GM23338 (cell line): ENCODE data around the gene USP21. TPM values are rescaled to one million over a fixed set of nuclear protein-coding genes. Genes with fewer than 3 reads are reported as not detected.

Source experiments
- ATAC-seq: fragments of 200-7000 bp; cut with Tn5 transposase; 3 replicates; pipeline ENCODE4 v1.9.1; 2020
- DNase-seq: peaks from one replicate; pipeline ENCODE4 v3.0.0-alpha.2; 2015; ENCODE audit warnings: low spot score
- H2AFZ ChIP-seq: fragments of 200-600 bp; sonication (generic); 2 replicates; pipeline ENCODE4 v1.8.0; 2016; ENCODE audit warnings: antibody characterized with exemption, mild to moderate bottlenecking, moderate library complexity
- H3F3A ChIP-seq: fragments of 200-600 bp; sonication (generic); replicated peaks from 2 replicates; pipeline ENCODE4 v1.8.0; 2017; ENCODE audit warnings: antibody characterized with exemption, mixed run types, low read depth
- H3K27ac ChIP-seq: fragments of 200-600 bp; sonication (generic); 2 replicates; pipeline ENCODE4 v1.6.1; 2016; ENCODE audit warnings: low read depth
- H3K27me3 ChIP-seq: fragments of 200-600 bp; sonication (generic); 2 replicates; pipeline ENCODE4 v1.8.0; 2016; ENCODE audit warnings: mild to moderate bottlenecking, mixed run types, moderate library complexity; ENCODE audit not compliant: insufficient read depth
- H3K36me3 ChIP-seq: fragments of 200-600 bp; sonication (generic); 2 replicates; pipeline ENCODE4 v1.8.0; 2016; ENCODE audit warnings: mild to moderate bottlenecking; ENCODE audit not compliant: insufficient read depth
- H3K4me1 ChIP-seq: fragments of 200-600 bp; sonication (generic); 2 replicates; pipeline ENCODE4 v1.8.0; 2016; ENCODE audit warnings: mild to moderate bottlenecking, moderate library complexity; ENCODE audit not compliant: insufficient read depth
- H3K4me2 ChIP-seq: fragments of 200-600 bp; sonication (generic); 2 replicates; pipeline ENCODE4 v1.7.1; 2017; ENCODE audit warnings: mixed run types
- H3K4me3 ChIP-seq: fragments of 200-600 bp; sonication (generic); 2 replicates; pipeline ENCODE4 v1.6.1; 2016; ENCODE audit warnings: mixed run types
- H3K79me2 ChIP-seq: fragments of 200-600 bp; sonication (generic); replicated peaks from 2 replicates; pipeline ENCODE4 v1.8.0; 2017; ENCODE audit warnings: mild to moderate bottlenecking; ENCODE audit not compliant: insufficient read depth
- H3K9me2 ChIP-seq: fragments of 200-600 bp; sonication (generic); 2 replicates; pipeline ENCODE4 v1.8.0; 2017; ENCODE audit not compliant: insufficient read depth
- H4K20me1 ChIP-seq: fragments of 200-600 bp; sonication (generic); replicated peaks from 2 replicates; pipeline ENCODE4 v1.8.0; 2017; ENCODE audit warnings: mild to moderate bottlenecking; ENCODE audit not compliant: insufficient read depth
- H3K27ac Mint-ChIP-seq: 2 replicates; pipeline ENCODE4 v1.8.0; 2020; ENCODE audit warnings: inconsistent platforms, mild to moderate bottlenecking, moderate library complexity, mixed read lengths
- H3K27me3 Mint-ChIP-seq: 3 replicates; pipeline ENCODE4 v1.8.0; 2022; ENCODE audit warnings: low read depth, mild to moderate bottlenecking, moderate library complexity, mixed read lengths, inconsistent platforms; ENCODE audit not compliant: insufficient read depth, poor library complexity
- H3K36me3 Mint-ChIP-seq: 3 replicates; pipeline ENCODE4 v1.8.0; 2021; ENCODE audit warnings: low read depth, mild to moderate bottlenecking, inconsistent platforms, moderate library complexity, mixed read lengths
- H3K4me1 Mint-ChIP-seq: 3 replicates; pipeline ENCODE4 v1.8.0; 2020; ENCODE audit warnings: mild to moderate bottlenecking, inconsistent platforms, mixed read lengths
- H3K4me3 Mint-ChIP-seq: 3 replicates; pipeline ENCODE4 v1.8.0; 2021; ENCODE audit warnings: moderate library complexity, mild to moderate bottlenecking, inconsistent platforms, mixed read lengths
- H3K9me3 Mint-ChIP-seq: 3 replicates; pipeline ENCODE4 v1.8.0; 2020; ENCODE audit warnings: moderate library complexity, mild to moderate bottlenecking, inconsistent platforms, mixed read lengths
- EZH2 ChIP-seq: fragments of 200-600 bp; sonication (generic); IDR thresholded peaks from one replicate; pipeline ENCODE4 v1.8.0; 2017; ENCODE audit warnings: antibody characterized with exemption, mild to moderate bottlenecking, low read depth; ENCODE audit not compliant: unreplicated experiment
- EZH2phosphoT487 ChIP-seq: fragments of 200-600 bp; sonication (generic); IDR thresholded peaks from one replicate; pipeline ENCODE4 v1.8.1; 2018; ENCODE audit warnings: antibody characterized with exemption; ENCODE audit not compliant: unreplicated experiment
- JUNB ChIP-seq: IDR thresholded peaks from one replicate; pipeline ENCODE4 v1.6.1; 2016; ENCODE audit warnings: antibody characterized with exemption; ENCODE audit not compliant: unreplicated experiment
- STAT1 ChIP-seq: IDR thresholded peaks from one replicate; pipeline ENCODE4 v1.6.1; 2016; ENCODE audit warnings: antibody characterized with exemption; ENCODE audit not compliant: unreplicated experiment
- ZNF331 ChIP-seq: fragments of 250-450 bp; sonication (Bioruptor Pico); IDR thresholded peaks from 2 replicates; pipeline ENCODE4 v1.5.0; 2020; ENCODE audit warnings: low read depth, mild to moderate bottlenecking, moderate library complexity
- polyA plus RNA-seq: library from polyadenylated mRNA; unstranded; fragments of >200 nt; fragmentation: Nextera tagmentation; extraction: Ambion mirVana; gene quantifications from 2 replicates; pipeline ENCODE4 v1.2.1, GENCODE V29; 2016
- total RNA-seq: library from RNA; depleted of rRNA; stranded (reverse); fragments of >200 nt; shearing (Covaris generic); gene quantifications from 2 replicates; pipeline ENCODE4 v1.2.3, GENCODE V29; 2014
- TF ChIP-seq, protein P1 (sequence below): IDR thresholded peaks from 2 replicates; pipeline ENCODE4 v1.6.1; 2016; ENCODE audit warnings: antibody characterized with exemption
- TF ChIP-seq, protein P2 (sequence below): IDR thresholded peaks from one replicate; pipeline ENCODE4 v1.6.1; 2018; ENCODE audit warnings: antibody characterized with exemption; ENCODE audit not compliant: unreplicated experiment
- TF ChIP-seq, protein P3 (sequence below): fragments of 250-450 bp; sonication (Bioruptor Pico); IDR thresholded peaks from 2 replicates; pipeline ENCODE4 v1.5.0; 2020; ENCODE audit warnings: mild to moderate bottlenecking, moderate library complexity

Gene USP21
- total and polyA plus RNA-seq, 2 experiments from 2014 or later: 17.9 to 25.6 TPM

DNA sequence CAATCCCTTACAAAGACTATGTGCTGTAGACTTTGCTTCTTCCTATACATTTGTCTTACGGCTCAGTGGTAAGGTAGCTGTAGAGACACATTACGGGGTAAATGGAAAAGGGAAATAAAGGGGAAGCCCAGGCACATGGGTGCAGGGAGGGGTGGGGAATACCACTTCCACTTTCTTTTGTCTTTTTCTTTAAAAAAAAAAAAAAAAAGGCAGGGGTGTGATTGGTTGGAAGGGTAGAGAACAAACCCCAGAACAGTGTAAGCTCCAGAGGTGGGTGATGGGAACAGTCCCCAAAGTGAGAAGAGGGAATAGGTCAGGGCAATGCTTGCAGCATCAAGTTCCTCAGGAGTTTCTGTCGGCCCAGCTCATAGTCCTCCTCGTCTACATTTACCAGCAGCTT lies 37.5 kb upstream of the USP21 start (continued):
- TF ChIP-seq, protein P1, sequence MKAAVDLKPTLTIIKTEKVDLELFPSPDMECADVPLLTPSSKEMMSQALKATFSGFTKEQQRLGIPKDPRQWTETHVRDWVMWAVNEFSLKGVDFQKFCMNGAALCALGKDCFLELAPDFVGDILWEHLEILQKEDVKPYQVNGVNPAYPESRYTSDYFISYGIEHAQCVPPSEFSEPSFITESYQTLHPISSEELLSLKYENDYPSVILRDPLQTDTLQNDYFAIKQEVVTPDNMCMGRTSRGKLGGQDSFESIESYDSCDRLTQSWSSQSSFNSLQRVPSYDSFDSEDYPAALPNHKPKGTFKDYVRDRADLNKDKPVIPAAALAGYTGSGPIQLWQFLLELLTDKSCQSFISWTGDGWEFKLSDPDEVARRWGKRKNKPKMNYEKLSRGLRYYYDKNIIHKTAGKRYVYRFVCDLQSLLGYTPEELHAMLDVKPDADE: no peak

DNA sequence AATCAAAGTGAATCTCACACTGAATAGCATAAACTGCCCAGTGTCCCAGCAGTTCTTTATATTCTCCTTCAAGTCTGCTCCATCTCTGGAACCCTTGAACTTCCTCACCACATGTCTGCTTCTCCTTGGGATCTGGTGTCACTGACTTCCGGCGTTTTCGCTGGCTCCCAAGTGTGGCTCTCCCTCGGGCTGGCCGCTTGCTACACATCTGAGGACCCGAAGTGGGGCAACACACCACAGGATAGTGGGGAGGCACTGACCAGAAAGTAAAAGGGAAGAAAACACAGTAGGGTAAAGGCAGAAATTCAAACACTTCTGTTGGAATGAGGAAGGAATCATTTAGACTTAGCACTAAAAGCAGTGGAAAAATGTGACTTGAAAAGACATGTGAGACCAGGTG lies 36.3 kb upstream of the USP21 start:
- no peaks in the 10 kb centered on the region for H3K27me3 ChIP-seq
- peaks cover 19% of the 10 kb centered on the region for H3K27me3 Mint-ChIP-seq
- no peak overlapping the region for H3K27ac ChIP-seq
- no peak overlapping the region for H3K4me2 ChIP-seq
- H3K4me3 ChIP-seq: no peak overlapping the region
- H3F3A ChIP-seq: peaks cover 37% of the 10 kb centered on the region
- H3K27ac Mint-ChIP-seq: no peak overlapping the region
- H3K36me3 Mint-ChIP-seq: peaks cover 78% of the 10 kb centered on the region
- peaks cover 4% of the 10 kb centered on the region; the same call in 1 of the 2 replicates for H4K20me1 ChIP-seq
- ATAC-seq: no peak
- peaks cover 11% of the 10 kb centered on the region for H3K4me1 ChIP-seq
- H3K9me2 ChIP-seq: no peaks in the 10 kb centered on the region
- no peak for DNase-seq
- no peak for TF ChIP-seq JUNB
- TF ChIP-seq, protein P2, sequence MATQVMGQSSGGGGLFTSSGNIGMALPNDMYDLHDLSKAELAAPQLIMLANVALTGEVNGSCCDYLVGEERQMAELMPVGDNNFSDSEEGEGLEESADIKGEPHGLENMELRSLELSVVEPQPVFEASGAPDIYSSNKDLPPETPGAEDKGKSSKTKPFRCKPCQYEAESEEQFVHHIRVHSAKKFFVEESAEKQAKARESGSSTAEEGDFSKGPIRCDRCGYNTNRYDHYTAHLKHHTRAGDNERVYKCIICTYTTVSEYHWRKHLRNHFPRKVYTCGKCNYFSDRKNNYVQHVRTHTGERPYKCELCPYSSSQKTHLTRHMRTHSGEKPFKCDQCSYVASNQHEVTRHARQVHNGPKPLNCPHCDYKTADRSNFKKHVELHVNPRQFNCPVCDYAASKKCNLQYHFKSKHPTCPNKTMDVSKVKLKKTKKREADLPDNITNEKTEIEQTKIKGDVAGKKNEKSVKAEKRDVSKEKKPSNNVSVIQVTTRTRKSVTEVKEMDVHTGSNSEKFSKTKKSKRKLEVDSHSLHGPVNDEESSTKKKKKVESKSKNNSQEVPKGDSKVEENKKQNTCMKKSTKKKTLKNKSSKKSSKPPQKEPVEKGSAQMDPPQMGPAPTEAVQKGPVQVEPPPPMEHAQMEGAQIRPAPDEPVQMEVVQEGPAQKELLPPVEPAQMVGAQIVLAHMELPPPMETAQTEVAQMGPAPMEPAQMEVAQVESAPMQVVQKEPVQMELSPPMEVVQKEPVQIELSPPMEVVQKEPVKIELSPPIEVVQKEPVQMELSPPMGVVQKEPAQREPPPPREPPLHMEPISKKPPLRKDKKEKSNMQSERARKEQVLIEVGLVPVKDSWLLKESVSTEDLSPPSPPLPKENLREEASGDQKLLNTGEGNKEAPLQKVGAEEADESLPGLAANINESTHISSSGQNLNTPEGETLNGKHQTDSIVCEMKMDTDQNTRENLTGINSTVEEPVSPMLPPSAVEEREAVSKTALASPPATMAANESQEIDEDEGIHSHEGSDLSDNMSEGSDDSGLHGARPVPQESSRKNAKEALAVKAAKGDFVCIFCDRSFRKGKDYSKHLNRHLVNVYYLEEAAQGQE: no peak
- no peak for TF ChIP-seq EZH2phosphoT487
- TF ChIP-seq, protein P1: no peak
- H3K4me3 Mint-ChIP-seq: no peak overlapping the region
- H3K36me3 ChIP-seq: peaks cover 36% of the 10 kb centered on the region
- peaks cover 33% of the 10 kb centered on the region for H3K79me2 ChIP-seq
- H2AFZ ChIP-seq: no peak overlapping the region
- H3K4me1 Mint-ChIP-seq: peaks cover 16% of the 10 kb centered on the region
- no peaks in the 10 kb centered on the region for H3K9me3 Mint-ChIP-seq

DNA sequence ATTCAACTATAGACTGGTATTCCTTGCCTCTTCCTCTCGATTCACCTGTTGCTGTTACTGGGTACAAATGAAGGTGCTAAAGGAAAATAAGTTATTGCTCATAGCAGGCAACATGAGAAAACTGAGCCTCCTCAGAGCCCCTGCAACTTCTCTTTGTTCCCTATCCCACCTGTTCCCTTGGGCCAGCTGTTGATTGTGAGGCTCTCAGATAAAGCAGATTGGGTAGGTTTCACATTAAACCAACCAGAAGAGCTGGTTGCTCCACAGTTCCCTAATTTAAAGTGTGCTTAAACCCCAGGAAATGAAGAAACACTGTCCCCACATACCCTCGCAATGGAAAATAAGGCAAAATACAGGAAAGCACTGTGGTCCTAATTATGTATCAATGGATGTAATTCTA lies 31.7 kb upstream of the USP21 start:
- Histone ChIP-seq H3K27me3 (no peaks in the 10 kb centered on the region), H3K9me2 (no peaks in the 10 kb centered on the region; the same call in 1 of the 2 replicates), H3K36me3 (peaks cover 36% of the 10 kb centered on the region), H3K27ac (no peak overlapping the region), H3F3A (peaks cover 20% of the 10 kb centered on the region), H3K79me2 (peaks cover 68% of the 10 kb centered on the region), H3K4me2 (no peak overlapping the region), H2AFZ (no peak overlapping the region), H4K20me1 (no peaks in the 10 kb centered on the region; the same call in none of the 2 replicates), H3K4me1 (peaks cover 12% of the 10 kb centered on the region), H3K4me3 (no peak overlapping the region)
- DNase-seq (no peak), ATAC-seq (no peak)
- no peak overlapping the region for H3K27ac Mint-ChIP-seq
- H3K9me3 Mint-ChIP-seq: no peaks in the 10 kb centered on the region
- no peak overlapping the region for H3K4me3 Mint-ChIP-seq
- peaks cover 20% of the 10 kb centered on the region for H3K4me1 Mint-ChIP-seq
- H3K36me3 Mint-ChIP-seq: peaks cover 57% of the 10 kb centered on the region
- H3K27me3 Mint-ChIP-seq: peaks cover 7% of the 10 kb centered on the region
- TF ChIP-seq EZH2 (no peak), EZH2phosphoT487 (no peak), STAT1 (no peak), ZNF331 (CRISPR knock-in tag) (no peak)
- TF ChIP-seq, protein P3, sequence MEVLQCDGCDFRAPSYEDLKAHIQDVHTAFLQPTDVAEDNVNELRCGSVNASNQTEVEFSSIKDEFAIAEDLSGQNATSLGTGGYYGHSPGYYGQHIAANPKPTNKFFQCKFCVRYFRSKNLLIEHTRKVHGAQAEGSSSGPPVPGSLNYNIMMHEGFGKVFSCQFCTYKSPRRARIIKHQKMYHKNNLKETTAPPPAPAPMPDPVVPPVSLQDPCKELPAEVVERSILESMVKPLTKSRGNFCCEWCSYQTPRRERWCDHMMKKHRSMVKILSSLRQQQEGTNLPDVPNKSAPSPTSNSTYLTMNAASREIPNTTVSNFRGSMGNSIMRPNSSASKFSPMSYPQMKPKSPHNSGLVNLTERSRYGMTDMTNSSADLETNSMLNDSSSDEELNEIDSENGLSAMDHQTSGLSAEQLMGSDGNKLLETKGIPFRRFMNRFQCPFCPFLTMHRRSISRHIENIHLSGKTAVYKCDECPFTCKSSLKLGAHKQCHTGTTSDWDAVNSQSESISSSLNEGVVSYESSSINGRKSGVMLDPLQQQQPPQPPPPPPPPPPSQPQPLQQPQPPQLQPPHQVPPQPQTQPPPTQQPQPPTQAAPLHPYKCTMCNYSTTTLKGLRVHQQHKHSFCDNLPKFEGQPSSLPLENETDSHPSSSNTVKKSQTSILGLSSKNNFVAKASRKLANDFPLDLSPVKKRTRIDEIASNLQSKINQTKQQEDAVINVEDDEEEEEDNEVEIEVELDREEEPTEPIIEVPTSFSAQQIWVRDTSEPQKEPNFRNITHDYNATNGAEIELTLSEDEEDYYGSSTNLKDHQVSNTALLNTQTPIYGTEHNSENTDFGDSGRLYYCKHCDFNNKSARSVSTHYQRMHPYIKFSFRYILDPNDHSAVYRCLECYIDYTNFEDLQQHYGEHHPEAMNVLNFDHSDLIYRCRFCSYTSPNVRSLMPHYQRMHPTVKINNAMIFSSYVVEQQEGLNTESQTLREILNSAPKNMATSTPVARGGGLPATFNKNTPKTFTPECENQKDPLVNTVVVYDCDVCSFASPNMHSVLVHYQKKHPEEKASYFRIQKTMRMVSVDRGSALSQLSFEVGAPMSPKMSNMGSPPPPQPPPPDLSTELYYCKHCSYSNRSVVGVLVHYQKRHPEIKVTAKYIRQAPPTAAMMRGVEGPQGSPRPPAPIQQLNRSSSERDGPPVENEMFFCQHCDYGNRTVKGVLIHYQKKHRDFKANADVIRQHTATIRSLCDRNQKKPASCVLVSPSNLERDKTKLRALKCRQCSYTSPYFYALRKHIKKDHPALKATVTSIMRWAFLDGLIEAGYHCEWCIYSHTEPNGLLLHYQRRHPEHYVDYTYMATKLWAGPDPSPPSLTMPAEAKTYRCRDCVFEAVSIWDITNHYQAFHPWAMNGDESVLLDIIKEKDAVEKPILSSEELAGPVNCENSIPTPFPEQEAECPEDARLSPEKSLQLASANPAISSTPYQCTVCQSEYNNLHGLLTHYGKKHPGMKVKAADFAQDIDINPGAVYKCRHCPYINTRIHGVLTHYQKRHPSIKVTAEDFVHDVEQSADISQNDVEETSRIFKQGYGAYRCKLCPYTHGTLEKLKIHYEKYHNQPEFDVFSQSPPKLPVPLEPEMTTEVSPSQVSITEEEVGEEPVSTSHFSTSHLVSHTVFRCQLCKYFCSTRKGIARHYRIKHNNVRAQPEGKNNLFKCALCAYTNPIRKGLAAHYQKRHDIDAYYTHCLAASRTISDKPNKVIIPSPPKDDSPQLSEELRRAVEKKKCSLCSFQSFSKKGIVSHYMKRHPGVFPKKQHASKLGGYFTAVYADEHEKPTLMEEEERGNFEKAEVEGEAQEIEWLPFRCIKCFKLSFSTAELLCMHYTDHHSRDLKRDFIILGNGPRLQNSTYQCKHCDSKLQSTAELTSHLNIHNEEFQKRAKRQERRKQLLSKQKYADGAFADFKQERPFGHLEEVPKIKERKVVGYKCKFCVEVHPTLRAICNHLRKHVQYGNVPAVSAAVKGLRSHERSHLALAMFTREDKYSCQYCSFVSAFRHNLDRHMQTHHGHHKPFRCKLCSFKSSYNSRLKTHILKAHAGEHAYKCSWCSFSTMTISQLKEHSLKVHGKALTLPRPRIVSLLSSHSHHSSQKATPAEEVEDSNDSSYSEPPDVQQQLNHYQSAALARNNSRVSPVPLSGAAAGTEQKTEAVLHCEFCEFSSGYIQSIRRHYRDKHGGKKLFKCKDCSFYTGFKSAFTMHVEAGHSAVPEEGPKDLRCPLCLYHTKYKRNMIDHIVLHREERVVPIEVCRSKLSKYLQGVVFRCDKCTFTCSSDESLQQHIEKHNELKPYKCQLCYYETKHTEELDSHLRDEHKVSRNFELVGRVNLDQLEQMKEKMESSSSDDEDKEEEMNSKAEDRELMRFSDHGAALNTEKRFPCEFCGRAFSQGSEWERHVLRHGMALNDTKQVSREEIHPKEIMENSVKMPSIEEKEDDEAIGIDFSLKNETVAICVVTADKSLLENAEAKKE (CRISPR knock-in tag): no peak
